Lower leg skin (tissue), 4 donors: ENCODE data around the gene EPC1. TPM values are rescaled to one million over a fixed set of nuclear protein-coding genes. Genes with fewer than 3 reads are reported as not detected.

Source experiments
- DNase-seq, 2 donors: peaks; one replicate each; pipeline ENCODE4 v3.0.0-alpha.2; 2019; ENCODE audit warnings: low spot score in 2 of 2
- H3K4me3 ChIP-seq: fragments of 200-600 bp; sonication (generic); 2 replicates; pipeline ENCODE4 v1.5.1; 2017; ENCODE audit warnings: mild to moderate bottlenecking, low read depth; ENCODE audit not compliant: poor library complexity, severe bottlenecking
- POLR2A ChIP-seq, 2 donors: fragments of 450-650 bp; IDR thresholded peaks; one replicate each; pipeline ENCODE4 v1.6.1; 2016 to 2017; ENCODE audit warnings: antibody characterized with exemption in 2 of 2, mild to moderate bottlenecking in 1 of 2, moderate library complexity in 1 of 2
- WGBS, 2 donors: methylation state at CpG; one replicate each; pipeline ENCODE4 v1.1.5; 2018; 5-methylcytosine and 5-hydroxymethylcytosine counted together
- intact Hi-C: fragments of 100-400 bp; cut with DNase I; formaldehyde crosslinking; loops from one replicate; pipeline ENCODE4 v1.15.0; 2023; ENCODE audit warnings: low total_unique reads
- total RNA-seq, 4 donors: library from RNA; depleted of rRNA; stranded (reverse); fragments of >200 nt; gene quantifications; one replicate each; pipeline ENCODE4 v1.1.0, GENCODE V29; 2016
- TF ChIP-seq, protein P1 (sequence below), 3 donors: fragments of 450-650 bp; IDR thresholded peaks; one replicate each; pipeline ENCODE4 v1.5.1; 2016; ENCODE audit warnings: antibody characterized with exemption in 3 of 3, mild to moderate bottlenecking in 3 of 3, moderate library complexity in 2 of 3

The EPC1 gene
- total RNA-seq, 4 donors from 2014 or later, result 33.9 to 42.3 (median 36.8) TPM

DNA sequence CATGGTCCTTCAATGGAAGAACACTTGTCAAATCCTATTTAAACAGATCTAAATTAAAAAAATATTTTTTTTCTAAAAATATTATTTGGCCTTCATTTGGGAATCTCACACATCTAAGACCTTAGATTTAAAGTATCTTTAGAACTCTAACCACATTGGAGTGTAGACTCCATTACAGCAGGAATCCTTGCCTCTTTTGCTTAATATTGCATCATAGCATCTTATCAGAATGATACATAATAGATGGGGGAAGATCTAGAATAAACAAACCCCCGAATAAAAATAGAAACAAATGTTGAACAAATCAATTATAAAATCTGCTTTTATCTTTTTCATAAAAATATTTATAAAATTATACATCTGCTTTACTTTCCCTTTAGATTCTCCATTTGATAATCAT lies 27.6 kb upstream of the EPC1 start:
- H3K4me3 ChIP-seq, result no peak overlapping the region
- intact Hi-C loops, result no loop called here
- no peak for DNase-seq
- TF ChIP-seq, protein P1, sequence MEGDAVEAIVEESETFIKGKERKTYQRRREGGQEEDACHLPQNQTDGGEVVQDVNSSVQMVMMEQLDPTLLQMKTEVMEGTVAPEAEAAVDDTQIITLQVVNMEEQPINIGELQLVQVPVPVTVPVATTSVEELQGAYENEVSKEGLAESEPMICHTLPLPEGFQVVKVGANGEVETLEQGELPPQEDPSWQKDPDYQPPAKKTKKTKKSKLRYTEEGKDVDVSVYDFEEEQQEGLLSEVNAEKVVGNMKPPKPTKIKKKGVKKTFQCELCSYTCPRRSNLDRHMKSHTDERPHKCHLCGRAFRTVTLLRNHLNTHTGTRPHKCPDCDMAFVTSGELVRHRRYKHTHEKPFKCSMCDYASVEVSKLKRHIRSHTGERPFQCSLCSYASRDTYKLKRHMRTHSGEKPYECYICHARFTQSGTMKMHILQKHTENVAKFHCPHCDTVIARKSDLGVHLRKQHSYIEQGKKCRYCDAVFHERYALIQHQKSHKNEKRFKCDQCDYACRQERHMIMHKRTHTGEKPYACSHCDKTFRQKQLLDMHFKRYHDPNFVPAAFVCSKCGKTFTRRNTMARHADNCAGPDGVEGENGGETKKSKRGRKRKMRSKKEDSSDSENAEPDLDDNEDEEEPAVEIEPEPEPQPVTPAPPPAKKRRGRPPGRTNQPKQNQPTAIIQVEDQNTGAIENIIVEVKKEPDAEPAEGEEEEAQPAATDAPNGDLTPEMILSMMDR (IDR thresholded peaks at IDR 0.05), result no peak
- no peak for TF ChIP-seq POLR2A (IDR thresholded peaks at IDR 0.05)
- 76 to 83% methylated on average over 1 of the region's 1 CpG for WGBS, 2 donors

DNA sequence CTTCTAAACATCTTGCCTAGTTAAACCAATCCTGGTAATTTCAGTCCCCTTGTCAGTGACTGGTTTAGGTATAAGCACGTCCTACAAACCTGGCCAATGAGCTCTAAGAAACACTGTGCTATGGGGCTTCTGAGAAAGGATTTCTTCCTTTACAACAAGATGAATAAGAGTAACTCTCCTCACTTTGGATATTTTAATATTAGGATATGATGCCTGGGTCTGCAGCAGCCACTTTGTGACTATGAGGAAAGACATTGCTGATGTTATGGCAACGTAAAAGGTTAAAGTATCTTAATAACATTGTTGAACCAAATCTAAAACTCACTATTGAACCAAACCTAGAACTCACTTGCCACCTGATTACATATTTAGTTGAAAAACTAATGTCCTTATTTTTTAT lies 26.5 kb upstream of the EPC1 start:
- 98 to 99% methylated on average over 2 of the region's 2 CpGs for WGBS, 2 donors
- no peak for TF ChIP-seq POLR2A (IDR thresholded peaks at IDR 0.05)
- TF ChIP-seq, protein P1 (IDR thresholded peaks at IDR 0.05), result no peak
- intact Hi-C loops, result no loop called here
- H3K4me3 ChIP-seq, result no peak overlapping the region
- no peak for DNase-seq

DNA sequence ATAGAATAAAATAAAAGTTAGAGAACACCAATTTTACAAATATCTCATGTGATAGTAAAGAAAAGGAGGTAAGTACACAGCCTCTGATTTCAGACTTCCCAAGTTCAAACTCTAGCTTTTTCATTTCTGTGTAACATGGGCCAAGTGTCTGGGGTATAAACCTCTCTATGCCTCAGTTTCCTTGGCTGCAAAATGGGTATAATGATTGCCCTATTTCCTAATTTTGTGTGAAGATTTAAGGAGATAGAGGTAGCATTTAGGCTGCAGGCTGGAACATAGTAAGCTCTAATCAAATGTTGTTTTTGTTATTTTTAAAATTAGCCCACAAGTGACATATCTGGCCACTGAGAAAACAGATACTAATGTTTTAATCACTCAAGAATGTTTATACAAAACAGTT lies 26.1 kb upstream of the EPC1 start:
- H3K4me3 ChIP-seq, result no peak overlapping the region
- no peak for DNase-seq
- intact Hi-C loops, result no loop called here
- TF ChIP-seq POLR2A (IDR thresholded peaks at IDR 0.05), result no peak
- TF ChIP-seq, protein P1 (IDR thresholded peaks at IDR 0.05), result no peak

DNA sequence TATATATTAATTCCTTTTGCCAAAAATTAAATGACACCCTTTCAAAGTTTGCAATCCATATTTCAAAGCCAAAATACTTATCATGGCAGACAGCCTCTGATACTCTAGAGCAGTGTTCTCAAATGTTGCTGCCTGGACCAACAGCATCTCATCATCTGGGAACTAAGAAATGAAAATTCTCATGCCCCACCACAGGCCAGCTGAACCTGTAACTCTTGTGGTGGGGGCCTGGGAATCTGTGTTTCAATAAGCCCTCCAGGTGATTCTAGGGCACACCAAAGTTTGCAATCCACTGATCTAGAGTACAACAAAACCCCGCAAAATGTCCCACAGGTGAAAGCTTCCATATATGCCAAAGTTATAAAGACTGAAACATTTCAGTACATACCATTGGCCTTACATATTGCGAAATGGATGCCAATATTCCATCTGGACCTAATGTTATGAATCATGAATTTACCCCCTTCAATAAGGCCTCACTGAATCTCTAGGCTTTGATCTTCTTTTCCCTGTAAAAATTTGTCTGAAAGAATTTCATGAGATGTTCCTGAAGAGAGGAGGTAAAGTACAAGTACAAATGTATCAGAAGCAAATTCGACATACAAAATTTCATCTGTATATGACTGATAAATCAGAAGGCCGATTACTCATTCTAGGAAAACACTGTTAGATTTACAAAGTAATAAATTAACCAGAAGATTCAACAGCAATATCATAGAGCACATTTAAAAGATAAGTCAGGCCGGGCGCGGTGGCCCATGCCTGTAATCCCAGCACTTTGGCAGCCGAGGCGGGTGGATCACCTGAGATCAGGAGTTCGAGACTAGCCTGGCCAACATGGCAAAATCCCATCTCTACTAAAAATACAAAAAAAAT lies 25.3 kb upstream of the EPC1 start:
- DNase-seq, result no peak
- intact Hi-C loops, result no loop called here
- H3K4me3 ChIP-seq, result no peak overlapping the region
- TF ChIP-seq POLR2A (IDR thresholded peaks at IDR 0.05), result no peak
- TF ChIP-seq, protein P1 (IDR thresholded peaks at IDR 0.05), result no peak
- 89 to 92% methylated on average over 10 of the region's 10 CpGs for WGBS, 2 donors

DNA sequence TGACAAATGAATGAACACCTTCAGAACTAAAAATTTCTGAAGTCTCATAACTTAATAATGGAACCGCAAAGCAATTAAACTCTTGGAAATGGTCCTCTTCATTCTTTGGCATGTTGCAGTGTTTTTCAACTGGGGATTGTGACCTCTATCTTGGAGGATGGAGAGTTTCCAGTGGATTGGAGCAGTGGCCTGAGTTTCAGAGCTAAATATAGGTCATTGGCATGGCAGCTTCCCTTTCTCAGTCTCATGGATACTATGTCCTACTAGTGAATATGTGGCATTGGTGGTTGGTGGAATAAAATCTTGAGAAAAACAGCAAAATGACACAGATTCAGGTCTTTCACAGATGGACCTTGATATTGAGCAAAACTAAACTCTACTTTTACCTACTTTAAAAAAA lies 24.1 kb upstream of the EPC1 start:
- no peak for TF ChIP-seq POLR2A (IDR thresholded peaks at IDR 0.05)
- TF ChIP-seq, protein P1 (IDR thresholded peaks at IDR 0.05), result no peak
- no peak for DNase-seq
- H3K4me3 ChIP-seq, result no peak overlapping the region
- intact Hi-C loops, result no loop called here
- 76 to 87% methylated on average over 1 of the region's 1 CpG for WGBS, 2 donors
